GM12891 (cell line): ENCODE results near the gene EPDR1.

Experiments used
- POLR2A ChIP-seq: IDR thresholded peaks from 2 replicates; pipeline ENCODE4 v1.6.1; 2011; ENCODE audit warnings: low read depth, low read length, control low read depth
- POLR2AphosphoS5 ChIP-seq: IDR thresholded peaks from 2 replicates; pipeline ENCODE4 v1.6.1; 2011; ENCODE audit warnings: low read depth, low read length, control low read depth
- TAF1 ChIP-seq: IDR thresholded peaks from 2 replicates; pipeline ENCODE4 v1.6.1; 2011; ENCODE audit warnings: low read depth, low read length, control low read depth

- TF ChIP-seq POLR2A (no peak), POLR2AphosphoS5 (no peak), TAF1 (no peak)
Observed at GRCh38 chr7:37927773-37928444, 7.5 kb downstream of the EPDR1 start.
